Left hindlimb (tissue), 1 donor: ENCODE results near the gene MAP2K4.

ENCODE experiments used
- DNase-seq: peaks from one replicate; pipeline ENCODE4 v3.0.0-alpha.2; 2018

The MAP2K4 gene

GRCh38 chr17:12041312-12041711, 20.6 kb downstream of the MAP2K4 start:
- no peak for DNase-seq

- DNase-seq: no peak
Measured at GRCh38 chr17:12043702-12044101, 23.0 kb downstream of the MAP2K4 start.

DNA sequence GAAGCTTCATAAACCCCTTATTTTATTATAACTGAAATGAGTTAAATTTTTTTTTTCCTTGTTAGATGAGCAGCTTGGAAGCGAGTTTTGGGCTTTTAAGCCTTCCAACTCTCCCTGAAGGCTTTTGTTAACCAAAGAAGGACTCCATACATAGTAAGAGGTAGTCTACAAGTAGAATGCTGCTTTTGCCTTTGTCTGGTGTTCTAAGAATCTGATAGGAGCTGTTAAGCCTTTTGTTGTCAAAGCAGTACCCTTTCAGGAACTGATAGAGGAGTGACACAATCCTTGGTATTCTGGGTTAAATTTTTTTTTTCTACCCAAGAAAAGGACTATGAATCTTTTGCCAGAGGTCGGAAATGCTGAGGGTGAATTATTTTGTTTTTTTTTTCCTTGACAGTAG, 26.1 kb downstream of the MAP2K4 start:
- DNase-seq: no peak

- no peak for DNase-seq
Measured at GRCh38 chr17:12047681-12048376, 27.2 kb downstream of the MAP2K4 start.

GRCh38 chr17:12048843-12049473, 28.3 kb downstream of the MAP2K4 start:
- no peak for DNase-seq

DNA sequence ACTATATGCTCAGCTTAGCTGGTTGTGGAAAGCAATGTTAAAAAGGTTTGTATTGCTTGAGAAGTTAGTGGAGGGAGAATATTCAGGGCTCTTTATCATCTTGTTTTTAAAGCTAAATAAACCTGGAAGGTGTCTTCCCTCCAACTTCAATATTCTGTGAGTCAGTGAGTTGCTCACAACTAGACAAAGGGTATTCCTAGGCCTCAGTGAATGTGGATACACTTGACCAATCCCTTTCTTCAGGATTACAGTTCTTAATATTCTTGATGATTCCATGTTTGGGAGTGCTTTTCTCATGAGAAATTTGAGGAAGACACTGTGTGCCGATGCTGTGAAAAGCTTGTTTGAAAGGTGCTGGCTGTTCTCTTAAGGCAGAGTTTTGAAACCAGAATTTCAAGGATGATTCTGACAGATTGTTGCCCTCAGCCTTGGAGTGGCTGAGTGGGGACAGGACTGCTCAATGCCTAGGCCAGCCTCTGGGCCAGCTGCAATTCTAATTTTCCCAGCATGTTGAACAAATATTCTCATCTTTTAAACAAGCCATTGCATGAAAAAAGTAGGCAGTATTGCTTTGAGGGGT, 30.1 kb downstream of the MAP2K4 start:
- DNase-seq: no peak

GRCh38 chr17:12053552-12053951, 32.9 kb downstream of the MAP2K4 start:
- DNase-seq: no peak

DNA sequence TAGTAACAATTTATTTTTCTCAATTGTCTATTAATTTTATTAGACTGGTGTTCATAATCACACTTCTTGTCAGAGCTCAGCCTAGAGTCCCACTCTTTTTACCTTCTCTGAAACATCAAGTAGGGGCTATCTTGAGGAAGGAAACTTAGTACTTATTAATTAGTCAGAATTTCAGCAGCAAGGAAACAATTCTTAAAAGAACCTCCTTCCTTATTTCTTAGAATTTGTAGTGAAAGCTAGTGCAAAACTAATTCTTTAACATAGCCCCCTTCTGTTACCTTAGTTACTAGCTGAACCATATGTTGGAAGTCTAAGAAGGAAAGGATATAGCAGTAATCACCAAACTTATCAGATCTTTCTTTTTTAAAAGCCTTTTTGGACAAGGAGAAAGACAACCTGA, 35.2 kb downstream of the MAP2K4 start:
- no peak for DNase-seq

DNA sequence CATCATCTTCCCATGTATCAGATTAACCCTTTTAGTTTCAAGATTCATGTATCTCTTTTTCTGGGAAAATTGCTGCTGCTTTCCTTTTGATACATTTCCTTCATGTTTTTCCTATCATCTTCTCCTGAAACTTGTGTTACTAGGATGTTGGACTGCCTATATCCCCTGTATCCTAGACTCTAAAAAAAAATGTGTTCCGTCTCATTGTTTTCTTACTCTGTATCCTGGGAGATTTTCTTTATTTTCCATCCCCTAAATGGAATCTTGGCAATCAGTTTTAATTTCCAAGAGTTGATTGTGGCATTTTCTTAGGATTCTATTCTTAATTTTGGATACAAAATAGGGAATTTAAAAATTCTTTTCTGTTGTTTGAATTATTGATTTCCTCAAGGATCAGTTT, 36.8 kb downstream of the MAP2K4 start:
- DNase-seq: no peak

- no peak for DNase-seq
Measured at GRCh38 chr17:12058535-12058934, 37.9 kb downstream of the MAP2K4 start.

DNA sequence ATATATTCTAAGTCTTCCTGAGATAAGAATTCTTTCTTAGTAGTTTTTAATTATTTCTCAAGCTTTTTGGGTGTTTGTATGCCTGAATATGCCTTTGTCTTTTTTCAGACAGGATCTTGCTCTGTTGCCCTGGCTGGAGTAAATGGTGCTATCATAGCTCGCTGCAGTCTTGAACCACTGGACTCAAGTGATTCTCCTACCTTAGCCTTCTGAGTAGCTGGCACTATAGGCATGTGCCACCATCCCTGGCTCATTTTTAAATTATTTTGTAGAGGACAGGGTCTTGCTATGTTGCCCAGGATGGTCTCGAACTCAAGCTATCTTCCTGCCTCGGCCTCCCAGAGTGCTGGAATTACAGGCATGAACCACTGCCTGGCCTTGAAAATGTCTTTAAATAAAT, 41.6 kb downstream of the MAP2K4 start:
- no peak for DNase-seq

DNA sequence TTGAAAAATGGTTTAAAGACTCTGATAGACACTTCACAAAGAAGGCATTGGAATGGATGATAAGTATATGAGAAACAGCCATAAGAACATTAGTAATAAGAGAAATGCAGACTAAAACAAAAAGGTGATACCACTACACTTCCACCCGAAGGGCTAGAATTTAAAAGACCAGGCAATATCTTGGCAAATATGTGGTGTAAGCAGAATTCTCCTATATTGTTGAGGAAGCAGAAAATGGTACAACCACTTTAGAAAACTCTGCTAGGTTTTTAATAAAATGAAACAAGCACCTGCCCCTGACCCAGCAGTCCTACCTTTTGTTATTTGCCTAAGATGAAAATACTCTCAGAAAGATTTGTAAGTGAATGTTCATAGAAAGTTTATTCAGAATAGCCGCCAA, 43.7 kb downstream of the MAP2K4 start:
- DNase-seq: no peak

DNA sequence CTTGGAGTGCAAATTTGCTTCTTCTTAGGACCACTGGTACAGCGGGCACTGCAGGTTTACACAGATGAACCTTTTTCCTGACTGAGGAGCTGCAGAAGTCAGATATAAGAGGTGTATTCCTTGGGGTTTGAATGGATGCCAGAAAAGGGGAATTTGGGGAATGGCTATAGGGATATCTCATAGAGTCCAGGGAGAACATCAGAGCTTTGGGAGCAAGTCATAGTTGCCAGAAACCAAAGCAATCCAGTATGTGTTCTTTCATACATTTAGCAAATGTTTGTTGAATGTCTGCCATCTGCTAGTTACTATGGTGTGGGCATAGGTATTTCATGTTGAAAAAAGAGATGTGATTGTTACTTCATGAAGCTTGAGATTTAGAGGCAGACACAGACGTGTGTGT, 46.8 kb downstream of the MAP2K4 start:
- DNase-seq: no peak

DNA sequence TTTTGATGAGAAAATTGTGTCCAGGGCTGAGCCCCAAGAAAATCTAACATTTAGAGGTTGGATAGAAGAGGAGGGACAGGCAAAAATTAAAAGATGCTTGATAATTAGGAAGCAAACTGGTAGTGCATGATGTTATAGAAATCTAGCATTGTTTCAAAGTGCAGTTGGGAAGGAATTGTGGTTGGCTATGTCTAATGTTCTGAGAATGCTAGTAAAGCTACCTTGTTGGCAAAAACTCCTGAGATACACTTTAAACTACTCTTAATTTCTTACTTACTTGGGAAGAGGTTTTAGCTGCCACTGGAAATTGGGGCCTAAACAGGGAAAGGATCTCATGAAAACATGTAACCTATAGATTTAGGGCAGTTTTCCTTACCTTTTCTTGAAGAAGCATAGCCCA, 48.3 kb downstream of the MAP2K4 start:
- no peak for DNase-seq

- DNase-seq: no peak
Measured at GRCh38 chr17:12070561-12070960, 49.9 kb downstream of the MAP2K4 start.

GRCh38 chr17:12074346-12074745, 53.7 kb downstream of the MAP2K4 start:
- no peak for DNase-seq

DNA sequence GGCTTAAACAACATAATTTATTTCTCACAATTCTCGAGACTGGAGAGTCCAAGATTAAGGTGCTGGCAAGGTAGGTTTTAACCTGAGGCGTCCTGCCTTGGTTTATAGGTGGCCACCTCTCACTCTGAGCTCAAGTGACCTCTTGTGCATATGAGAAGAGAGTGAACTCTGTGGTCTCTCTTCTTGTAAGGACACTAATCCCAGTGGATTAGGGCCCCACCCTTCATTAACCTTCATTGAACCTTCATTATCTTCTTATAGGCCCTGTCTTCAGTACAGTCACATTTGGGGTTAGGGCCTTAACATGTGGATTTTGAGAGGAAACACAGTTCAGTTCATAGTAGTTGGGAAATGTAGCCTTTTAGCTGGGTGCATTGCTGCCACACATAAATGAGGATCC, 57.1 kb downstream of the MAP2K4 start:
- DNase-seq: no peak

GRCh38 chr17:12078791-12079190, 58.1 kb downstream of the MAP2K4 start:
- DNase-seq: no peak

DNA sequence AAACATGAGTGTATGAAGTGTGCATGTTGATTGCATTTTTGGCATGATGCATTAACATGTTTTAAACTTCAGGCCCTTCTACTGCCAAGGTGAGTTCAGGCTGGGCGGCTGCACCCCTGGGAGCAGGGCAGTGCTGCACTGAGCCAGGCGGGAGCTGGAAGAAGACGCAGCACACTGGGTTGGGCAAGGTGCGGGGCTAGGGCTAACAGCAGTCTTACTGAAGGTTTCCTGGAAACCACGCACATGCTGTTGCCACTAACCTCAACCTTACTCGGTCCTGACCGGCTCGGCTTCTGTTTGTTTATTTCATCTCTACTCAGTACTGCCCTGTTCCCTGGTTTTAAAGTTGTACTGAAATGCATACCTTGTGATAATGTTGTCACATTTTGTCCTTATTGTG, 61.0 kb downstream of the MAP2K4 start:
- no peak for DNase-seq

DNA sequence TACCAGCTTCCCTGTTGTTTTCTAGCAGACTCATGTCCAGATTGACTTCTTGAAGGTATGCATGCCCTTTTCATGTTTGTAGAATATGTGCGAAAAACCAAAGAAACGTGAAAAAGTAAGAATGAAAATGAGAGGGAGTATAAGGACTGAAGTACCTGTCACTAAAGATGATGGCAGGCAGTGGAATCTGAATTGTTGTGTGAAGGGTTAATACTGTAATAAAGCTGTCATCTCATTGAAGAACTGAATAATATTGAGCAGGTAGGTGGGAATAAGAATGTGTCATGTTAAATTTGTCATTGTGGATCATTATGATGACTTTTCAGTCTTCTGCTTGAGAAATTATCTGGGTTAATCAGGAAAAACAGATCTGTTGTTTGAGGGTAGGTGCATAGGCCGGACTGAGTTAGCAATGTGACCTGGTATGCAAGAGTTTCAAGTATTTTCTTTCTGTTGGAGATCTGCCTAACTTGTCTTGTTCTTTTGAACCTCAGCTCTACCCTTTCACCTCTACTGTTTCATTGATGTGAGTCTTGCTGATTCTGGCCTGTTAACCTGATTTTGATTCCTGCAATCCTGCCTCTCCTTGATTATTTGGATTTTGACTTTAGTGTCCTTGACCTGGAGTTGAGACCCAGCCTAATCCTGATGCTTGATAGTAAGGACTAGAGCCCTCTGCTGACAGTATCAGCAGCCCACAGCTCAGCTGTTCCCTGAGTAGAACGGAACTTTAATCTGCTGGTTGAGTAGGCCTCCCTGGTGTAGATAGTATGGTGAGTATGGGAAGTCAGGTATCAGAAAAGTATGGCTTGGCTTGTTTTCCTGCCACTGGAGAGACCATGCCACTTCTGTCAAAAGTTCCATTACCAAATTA, 64.6 kb downstream of the MAP2K4 start:
- no peak for DNase-seq

DNA sequence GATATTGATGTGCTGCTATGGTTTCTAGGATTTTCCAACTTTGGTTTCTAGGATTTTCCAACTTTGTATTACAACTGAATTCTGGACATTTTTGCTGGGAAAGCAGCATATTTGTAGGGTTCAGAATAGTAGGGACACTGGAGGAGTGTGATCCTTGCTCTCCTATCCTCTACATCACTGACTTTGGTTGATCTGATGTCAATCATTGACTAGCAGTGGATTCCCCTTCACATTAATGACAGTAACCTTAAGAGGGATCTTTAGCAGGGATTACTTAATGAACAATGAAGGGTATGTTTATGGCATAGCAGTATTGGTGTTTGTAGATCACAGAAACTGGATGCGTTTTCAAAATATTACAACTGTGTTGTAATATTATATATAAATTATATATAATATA, 67.4 kb downstream of the MAP2K4 start:
- DNase-seq: no peak

- no peak for DNase-seq
Measured at GRCh38 chr17:12089809-12090384, 69.2 kb downstream of the MAP2K4 start.

GRCh38 chr17:12094336-12094735, 73.7 kb downstream of the MAP2K4 start:
- DNase-seq: no peak
